Urinary bladder (tissue), 4 donors: ENCODE measurements around the gene RIN2. TPM values are rescaled to one million over a fixed set of nuclear protein-coding genes. Genes with fewer than 3 reads are reported as not detected.

ENCODE experiments used
- DNase-seq: peaks from one replicate; pipeline ENCODE4 v3.0.0-alpha.2; 2015; ENCODE audit errors: extremely low spot score
- H3K27ac ChIP-seq: one replicate; pipeline ENCODE4 v1.5.1; 2013; ENCODE audit warnings: low read depth, mild to moderate bottlenecking, moderate library complexity
- H3K36me3 ChIP-seq: one replicate; pipeline ENCODE4 v1.6.1; 2013; ENCODE audit warnings: mild to moderate bottlenecking, moderate library complexity; ENCODE audit not compliant: insufficient read depth
- H3K4me1 ChIP-seq: one replicate; pipeline ENCODE4 v1.6.1; 2013; ENCODE audit warnings: mild to moderate bottlenecking, moderate library complexity; ENCODE audit not compliant: insufficient read depth
- H3K4me3 ChIP-seq: one replicate; pipeline ENCODE4 v1.5.1; 2013; ENCODE audit warnings: low read depth, low read length
- WGBS: extraction: QIAGEN DNeasy Blood & Tissue Kit; methylation state at CpG from one replicate; pipeline ENCODE4 v1.1.7; 2013; 5-methylcytosine and 5-hydroxymethylcytosine counted together
- polyA plus RNA-seq: library from polyadenylated mRNA; stranded (reverse); fragments of 200-250 nt; gene quantifications from one replicate; pipeline ENCODE4 v1.2.3, GENCODE V29; 2013
- total RNA-seq: library from RNA; depleted of rRNA; stranded (reverse); fragments of >200 nt; gene quantifications from one replicate; pipeline ENCODE4 v1.2.3, GENCODE V29; 2014
- donor health status: healthy with polysubstance abuse.
- donor health status: healthy.

Gene RIN2
- total and polyA plus RNA-seq, 2 donors: 19.5 to 45.5 TPM

- no peak for DNase-seq
- Histone ChIP-seq H3K4me1 (no peaks in the 10 kb centered on the region), H3K4me3 (no peak overlapping the region), H3K36me3 (no peaks in the 10 kb centered on the region), H3K27ac (no peak overlapping the region)
- 56% methylated on average over 2 of the region's 2 CpGs for WGBS
These were observed 3.8 kb downstream of the RIN2 start for GRCh38 chr20:19761841-19762240.

GRCh38 chr20:19764207-19764606 is 6.1 kb downstream of the RIN2 start:
- no peaks in the 10 kb centered on the region for H3K36me3 ChIP-seq
- no peak overlapping the region for H3K27ac ChIP-seq
- H3K4me1 ChIP-seq: no peaks in the 10 kb centered on the region
- WGBS: 70% methylated on average over 8 of the region's 8 CpGs
- H3K4me3 ChIP-seq: no peak overlapping the region
- no peak for DNase-seq

- Histone ChIP-seq H3K4me1 (no peaks in the 10 kb centered on the region), H3K4me3 (no peak overlapping the region), H3K27ac (no peak overlapping the region), H3K36me3 (no peaks in the 10 kb centered on the region)
- no peak for DNase-seq
- WGBS: 87% methylated on average over 2 of the region's 2 CpGs
These were observed 7.2 kb downstream of the RIN2 start for GRCh38 chr20:19765266-19765665.

GRCh38 chr20:19765913-19766312 is 7.9 kb downstream of the RIN2 start:
- Histone ChIP-seq H3K27ac (no peak overlapping the region), H3K36me3 (no peaks in the 10 kb centered on the region), H3K4me1 (no peaks in the 10 kb centered on the region), H3K4me3 (no peak overlapping the region)
- no peak for DNase-seq
- 91% methylated on average over 4 of the region's 4 CpGs for WGBS

GRCh38 chr20:19767070-19767469 is 9.0 kb downstream of the RIN2 start:
- Histone ChIP-seq H3K4me3 (no peak overlapping the region), H3K36me3 (no peaks in the 10 kb centered on the region), H3K27ac (no peak overlapping the region), H3K4me1 (no peaks in the 10 kb centered on the region)
- DNase-seq: no peak
- 85% methylated on average over 4 of the region's 4 CpGs for WGBS

- Histone ChIP-seq H3K36me3 (no peaks in the 10 kb centered on the region), H3K4me3 (no peak overlapping the region), H3K27ac (no peak overlapping the region), H3K4me1 (no peaks in the 10 kb centered on the region)
- WGBS: 94% methylated on average over 7 of the region's 7 CpGs
- no peak for DNase-seq
These were observed 10.3 kb downstream of the RIN2 start for GRCh38 chr20:19768325-19768842.

GRCh38 chr20:19769507-19769906 is 11.4 kb downstream of the RIN2 start:
- no peak overlapping the region for H3K27ac ChIP-seq

GRCh38 chr20:19770375-19770774 is 12.3 kb downstream of the RIN2 start:
- no peak overlapping the region for H3K4me3 ChIP-seq
- H3K36me3 ChIP-seq: no peaks in the 10 kb centered on the region
- no peak for DNase-seq
- no peaks in the 10 kb centered on the region for H3K4me1 ChIP-seq
- WGBS: 74% methylated on average over 6 of the region's 6 CpGs
- H3K27ac ChIP-seq: no peak overlapping the region

More at GRCh38 chr20:19769507-19769906, 11.4 kb downstream of the RIN2 start:
- Histone ChIP-seq H3K36me3 (no peaks in the 10 kb centered on the region), H3K4me3 (no peak overlapping the region), H3K4me1 (no peaks in the 10 kb centered on the region)
- no peak for DNase-seq
- 82% methylated on average over 2 of the region's 2 CpGs for WGBS

GRCh38 chr20:19771031-19771430 is 13.0 kb downstream of the RIN2 start:
- WGBS: 95% methylated on average over 2 of the region's 2 CpGs
- Histone ChIP-seq H3K27ac (no peak overlapping the region), H3K36me3 (no peaks in the 10 kb centered on the region), H3K4me3 (no peak overlapping the region), H3K4me1 (no peaks in the 10 kb centered on the region)
- no peak for DNase-seq

- WGBS: 90% methylated on average over 4 of the region's 4 CpGs
- no peak overlapping the region for H3K27ac ChIP-seq
- no peaks in the 10 kb centered on the region for H3K4me1 ChIP-seq
These were observed 15.4 kb downstream of the RIN2 start for GRCh38 chr20:19773471-19773870.

GRCh38 chr20:19774135-19774933 is 16.3 kb downstream of the RIN2 start:
- no peaks in the 10 kb centered on the region for H3K36me3 ChIP-seq
- no peak overlapping the region for H3K27ac ChIP-seq
- WGBS: 88% methylated on average over 4 of the region's 4 CpGs
- DNase-seq: no peak
- H3K4me1 ChIP-seq: no peaks in the 10 kb centered on the region
- H3K4me3 ChIP-seq: no peak overlapping the region

More at GRCh38 chr20:19773471-19773870, 15.4 kb downstream of the RIN2 start:
- Histone ChIP-seq H3K36me3 (no peaks in the 10 kb centered on the region), H3K4me3 (no peak overlapping the region)
- DNase-seq: no peak

GRCh38 chr20:19775353-19776253 is 17.5 kb downstream of the RIN2 start:
- Histone ChIP-seq H3K36me3 (no peaks in the 10 kb centered on the region), H3K27ac (no peak overlapping the region), H3K4me1 (no peaks in the 10 kb centered on the region), H3K4me3 (no peak overlapping the region)
- 61% methylated on average over 7 of the region's 7 CpGs for WGBS
- DNase-seq: no peak

- H3K36me3 ChIP-seq: no peaks in the 10 kb centered on the region
- no peaks in the 10 kb centered on the region for H3K4me1 ChIP-seq
- H3K4me3 ChIP-seq: no peak overlapping the region
- DNase-seq: no peak
- 23% methylated on average over 6 of the region's 6 CpGs for WGBS
- no peak overlapping the region for H3K27ac ChIP-seq
These were observed 19.3 kb downstream of the RIN2 start for GRCh38 chr20:19777315-19777714.

- WGBS: 82% methylated on average over 3 of the region's 3 CpGs
- no peak overlapping the region for H3K4me3 ChIP-seq
- H3K27ac ChIP-seq: no peak overlapping the region
These were observed 19.9 kb downstream of the RIN2 start for GRCh38 chr20:19777981-19778380.

More at GRCh38 chr20:19777981-19778380, 19.9 kb downstream of the RIN2 start:
- DNase-seq: no peak
- Histone ChIP-seq H3K4me1 (no peaks in the 10 kb centered on the region), H3K36me3 (no peaks in the 10 kb centered on the region)
